IMR-90 (cell line): ENCODE measurements around the gene ATP2B2. TPM values are rescaled to one million over a fixed set of nuclear protein-coding genes. Genes with fewer than 3 reads are reported as not detected.

ENCODE experiments used
- ATAC-seq: fragments of 200-7000 bp; cut with Tn5 transposase; 2 replicates; pipeline ENCODE4 v1.9.1; 2020; ENCODE audit warnings: low read depth, mild to moderate bottlenecking, moderate library complexity
- BruUV-seq: library from RNA; stranded (reverse); fragments of 400-500 nt; replicated peaks from 2 replicates; lab custom pipeline; 2021; lab: Mats Ljungman, UMichigan
- CTCF ChIA-PET: fragments of 300-600 bp; formaldehyde crosslinking; extraction: SDS; loops from one replicate; lab custom pipeline; 2021; ENCODE audit warnings: antibody characterized with exemption; lab: Yijun Ruan, JAX
- POLR2A ChIA-PET: fragments of 300-600 bp; sonication (Branson Sonifier 250); formaldehyde crosslinking; loops from one replicate; lab custom pipeline; 2022; ENCODE audit warnings: antibody characterized with exemption; ENCODE audit not compliant: unreplicated experiment; lab: Charles Lee
- DNase-seq: peaks from one replicate; pipeline ENCODE4 v3.0.0; 2013
- H2AFZ ChIP-seq: replicated peaks from 2 replicates; pipeline ENCODE3; 2013; ENCODE audit warnings: low read length, mild to moderate bottlenecking; ENCODE audit not compliant: poor library complexity
- H2AK5ac ChIP-seq: 2 replicates; pipeline ENCODE4 v1.6.1; 2013; ENCODE audit warnings: low read depth, low read length, inconsistent platforms
- H2AK9ac ChIP-seq: replicated peaks from 2 replicates; pipeline ENCODE3; 2013; ENCODE audit warnings: mild to moderate bottlenecking, low read depth, low read length, moderate library complexity; ENCODE audit not compliant: poor library complexity
- H2BK120ac ChIP-seq: 2 replicates; pipeline ENCODE4 v1.6.1; 2013; ENCODE audit warnings: low read depth, low read length, inconsistent platforms
- H2BK15ac ChIP-seq: 3 replicates; pipeline ENCODE4 v1.6.1; 2013; ENCODE audit warnings: low read depth, low read length, inconsistent platforms
- H2BK20ac ChIP-seq: 2 replicates; pipeline ENCODE4 v1.6.1; 2013; ENCODE audit warnings: low read depth, mild to moderate bottlenecking, inconsistent platforms, low read length, moderate library complexity
- H2BK5ac ChIP-seq: 2 replicates; pipeline ENCODE4 v1.6.1; 2013; ENCODE audit warnings: mild to moderate bottlenecking, low read depth, low read length, inconsistent platforms; ENCODE audit not compliant: poor library complexity, severe bottlenecking
- H3K14ac ChIP-seq: replicated peaks from 2 replicates; pipeline ENCODE4 v1.6.1; 2013; ENCODE audit warnings: low read depth, low read length, inconsistent platforms
- H3K18ac ChIP-seq: 2 replicates; pipeline ENCODE4 v1.6.1; 2013; ENCODE audit warnings: low read depth, low read length, control low read depth
- H3K23ac ChIP-seq: 2 replicates; pipeline ENCODE4 v1.6.1; 2013; ENCODE audit warnings: low read depth, low read length, inconsistent platforms
- H3K27ac ChIP-seq: 2 replicates; pipeline ENCODE4 v1.5.1; 2013; ENCODE audit warnings: mild to moderate bottlenecking, control low read depth, low read length; ENCODE audit not compliant: insufficient read depth
- H3K27me3 ChIP-seq: 2 replicates; pipeline ENCODE4 v1.6.1; 2013; ENCODE audit warnings: low read length; ENCODE audit not compliant: control insufficient read depth, insufficient read depth
- H3K36me3 ChIP-seq: 2 replicates; pipeline ENCODE4 v1.6.1; 2013; ENCODE audit warnings: low read length, mixed read lengths; ENCODE audit not compliant: control insufficient read depth, insufficient read depth
- H3K4ac ChIP-seq: 2 replicates; pipeline ENCODE4 v1.6.1; 2013; ENCODE audit warnings: low read depth, low read length, inconsistent platforms
- H3K4me1 ChIP-seq: 2 replicates; pipeline ENCODE4 v1.6.1; 2013; ENCODE audit warnings: low read length, mixed read lengths; ENCODE audit not compliant: control insufficient read depth, insufficient read depth
- H3K4me2 ChIP-seq: 2 replicates; pipeline ENCODE4 v1.6.1; 2013; ENCODE audit warnings: low read depth, mild to moderate bottlenecking, control low read depth, low read length, moderate library complexity
- H3K4me3 ChIP-seq: 2 replicates; pipeline ENCODE4 v1.5.1; 2013; ENCODE audit warnings: low read depth, mild to moderate bottlenecking, control low read depth, low read length, moderate library complexity; ENCODE audit not compliant: insufficient read depth
- H3K56ac ChIP-seq: 2 replicates; pipeline ENCODE4 v1.6.1; 2013; ENCODE audit warnings: low read length, inconsistent platforms; ENCODE audit not compliant: insufficient read depth; ENCODE audit errors: extremely low read depth
- H3K79me1 ChIP-seq, 2 experiments: 2 replicates each; pipeline ENCODE4 v1.6.1; 2013; ENCODE audit warnings: low read length in 2 of 2, inconsistent platforms in 1 of 2, low read depth in 1 of 2
- H3K9ac ChIP-seq: 2 replicates; pipeline ENCODE4 v1.6.1; 2013; ENCODE audit warnings: low read depth, low read length, control low read depth
- H3K9me1 ChIP-seq: 2 replicates; pipeline ENCODE4 v1.6.1; 2013; ENCODE audit warnings: low read length, inconsistent platforms; ENCODE audit not compliant: insufficient read depth
- H3K9me3 ChIP-seq: 2 replicates; pipeline ENCODE4 v1.6.1; 2013; ENCODE audit warnings: low read length; ENCODE audit not compliant: control insufficient read depth, insufficient read depth
- H4K20me1 ChIP-seq: 2 replicates; pipeline ENCODE4 v1.6.1; 2013; ENCODE audit warnings: low read length, inconsistent platforms; ENCODE audit not compliant: insufficient read depth
- H4K5ac ChIP-seq: 2 replicates; pipeline ENCODE4 v1.6.1; 2013; ENCODE audit warnings: mild to moderate bottlenecking, low read depth, low read length, control low read depth
- H4K8ac ChIP-seq, 2 experiments: 2 replicates each; pipeline ENCODE4 v1.6.1; 2013; ENCODE audit warnings: low read depth in 2 of 2, low read length in 2 of 2, control low read depth in 1 of 2, inconsistent platforms in 1 of 2
- H4K91ac ChIP-seq: 2 replicates; pipeline ENCODE4 v1.6.1; 2013; ENCODE audit warnings: low read depth, low read length, inconsistent platforms; ENCODE audit not compliant: insufficient read depth
- ELK1 ChIP-seq: fragments of 150-350 bp; IDR thresholded peaks from 2 replicates; pipeline ENCODE4 v1.6.1; 2016; ENCODE audit warnings: low read depth, mild to moderate bottlenecking, low read length, moderate library complexity, borderline replicate concordance
- NFE2L2 ChIP-seq: fragments of 150-350 bp; IDR thresholded peaks from 2 replicates; pipeline ENCODE4 v1.6.1; 2016; ENCODE audit warnings: low read depth, mild to moderate bottlenecking, low read length
- RCOR1 ChIP-seq: IDR thresholded peaks from 2 replicates; pipeline ENCODE4 v1.6.1; 2012; ENCODE audit warnings: mild to moderate bottlenecking, low read length, improper control_type of control experiment; ENCODE audit not compliant: insufficient replicate concordance
- WGBS, 2 experiments: methylation state at CpG; one replicate each; pipeline versions ENCODE4 v1.1.5 to v1.1.7; 2013; ENCODE audit warnings: missing lambda C conversion rate in 2 of 2; ENCODE audit not compliant: insufficient read length in 1 of 2; ENCODE audit errors: extremely low coverage in 2 of 2; 5-methylcytosine and 5-hydroxymethylcytosine counted together
- dilution Hi-C: fragments of 300-500 bp; cut with HindIII; formaldehyde crosslinking; loops from one replicate; pipeline ENCODE4 v1.14.3; 2018; ENCODE audit warnings: low sequenced_read_pairs; ENCODE audit not compliant: unreplicated experiment
- in situ Hi-C: fragments of 300-500 bp; cut with MboI; formaldehyde crosslinking; loops from 3 replicates; pipeline ENCODE4 v1.14.3; 2019; ENCODE audit warnings: low sequenced_read_pairs, inconsistent platforms, mixed read lengths
- intact Hi-C: fragments of 100-400 bp; cut with micrococcal nuclease; formaldehyde crosslinking; loops from 2 replicates; pipeline ENCODE4 v1.10.0; 2022
- polyA plus RNA-seq, 3 experiments: library from polyadenylated mRNA; depleted of rRNA; stranded (reverse); fragments of >200 nt; gene quantifications; 2 replicates each; pipeline ENCODE4 v1.2.3, GENCODE V29; 2012; ENCODE audit warnings: low replicate concordance in 1 of 3
- total RNA-seq: library from RNA; depleted of rRNA; stranded (reverse); fragments of >200 nt; gene quantifications from 2 replicates; pipeline ENCODE4 v1.2.3, GENCODE V29; 2012

Gene ATP2B2
- total and polyA plus RNA-seq, 2 of the 4 experiments (the other 2 are of a cell fraction): under 0.01 to 0.02 TPM

- Histone ChIP-seq H2AFZ (no peak overlapping the region), H2BK15ac (no peak overlapping the region), H3K79me1 (no peaks in the 10 kb centered on the region), H3K9ac (no peak overlapping the region), H3K27ac (no peak overlapping the region), H3K4ac (no peak overlapping the region), H4K5ac (no peak overlapping the region), H3K4me2 (no peak overlapping the region), H3K4me3 (no peak overlapping the region), H3K36me3 (no peaks in the 10 kb centered on the region), H3K27me3 (peaks cover 28% of the 10 kb centered on the region), H3K23ac (no peak overlapping the region), H2AK5ac (no peak overlapping the region), H3K18ac (no peak overlapping the region), H4K91ac (no peak overlapping the region), H4K20me1 (no peaks in the 10 kb centered on the region), H3K9me3 (no peaks in the 10 kb centered on the region), H3K14ac (no peak overlapping the region), H3K4me1 (no peaks in the 10 kb centered on the region), H2BK5ac (no peak overlapping the region), H2BK120ac (no peak overlapping the region), H3K56ac (no peak overlapping the region), H2AK9ac (no peak overlapping the region), H3K9me1 (peaks cover 4% of the 10 kb centered on the region; the same call in 1 of the 2 replicates), H4K8ac (no peak overlapping the region), H2BK20ac (no peak overlapping the region)
- TF ChIP-seq ELK1 (no peak), NFE2L2 (no peak), RCOR1 (no peak)
- 92% methylated on average over 5 of the region's 21 CpGs; no CpG with 5 or more reads in 1 of the 2 experiments for WGBS, 2 experiments
- dilution Hi-C loops (no loop called here), intact Hi-C loops (no loop called here), in situ Hi-C loops (no loop called here)
- DNase-seq (no peak), ATAC-seq (no peak)
- POLR2A ChIA-PET: no interaction called here
- BruUV-seq: no TSS peak
- CTCF ChIA-PET: no interaction called here
These were observed 94.9 kb downstream of the ATP2B2 start for GRCh38 chr3:10410383-10411002.
